ENCODE results near the gene CLDN20. TPM values are rescaled to one million over a fixed set of nuclear protein-coding genes. Genes with fewer than 3 reads are reported as not detected.

Gene CLDN20
- total and polyA plus RNA-seq, 2 experiments from 2014 or later, result 0.56 TPM; not detected in 1

- Histone ChIP-seq H3K4me1 (ENCODE audit: insufficient read depth) (peaks cover 10% of the 10 kb centered on the region), H3K9me3 (ENCODE audit: low read depth) (no peaks in the 10 kb centered on the region), H3K36me3 (replicated peaks; ENCODE audit: insufficient read depth, low read depth) (peaks cover 3% of the 10 kb centered on the region), H3K79me2 (no peaks in the 10 kb centered on the region), H3K27ac (peak overlapping the region; percentile 80), H3K9me2 (replicated peaks; ENCODE audit: insufficient read depth) (no peaks in the 10 kb centered on the region), H3K27me3 (no peaks in the 10 kb centered on the region), H3K4me2 (no peak overlapping the region), H2AFZ (no peak overlapping the region), H3K4me3 (no peak overlapping the region), H4K20me1 (ENCODE audit: insufficient read depth, poor library complexity, severe bottlenecking) (no peaks in the 10 kb centered on the region)
- no peak for TF ChIP-seq CTCF (IDR thresholded peaks at IDR 0.05; ENCODE audit: poor library complexity)
- WGBS (ENCODE audit: low lambda C conversion rate, missing lambda C conversion rate), result 91% methylated on average over 2 of the region's 2 CpGs
- DNase-seq (ENCODE audit: low spot score), result no peak
Observed at GRCh38 chr6:155246825-155247224, 17.0 kb upstream of the CLDN20 start.

GRCh38 chr6:155247618-155248007 lies 16.2 kb upstream of the CLDN20 start:
- no peaks in the 10 kb centered on the region for H3K9me3 ChIP-seq (ENCODE audit: low read depth)
- H3K4me2 ChIP-seq, result peak overlapping the region; percentile 7
- no peak overlapping the region for H2AFZ ChIP-seq
- H3K9me2 ChIP-seq (replicated peaks; ENCODE audit: insufficient read depth), result no peaks in the 10 kb centered on the region
- DNase-seq (ENCODE audit: low spot score), result peak; percentile 58
- H3K4me1 ChIP-seq (ENCODE audit: insufficient read depth), result peaks cover 10% of the 10 kb centered on the region
- no peaks in the 10 kb centered on the region for H3K27me3 ChIP-seq
- no peaks in the 10 kb centered on the region for H4K20me1 ChIP-seq (ENCODE audit: insufficient read depth, poor library complexity, severe bottlenecking)
- H3K36me3 ChIP-seq (replicated peaks; ENCODE audit: insufficient read depth, low read depth), result peaks cover 3% of the 10 kb centered on the region
- H3K4me3 ChIP-seq, result no peak overlapping the region
- H3K27ac ChIP-seq, result peak overlapping the region; percentile 80
- TF ChIP-seq CTCF (IDR thresholded peaks at IDR 0.05; ENCODE audit: poor library complexity), result no peak
- TF ChIP-seq EZH2phosphoT487 (IDR thresholded peaks at IDR 0.05; ENCODE audit: low read depth, severe bottlenecking, unreplicated experiment), result no peak
- no peak for TF ChIP-seq EZH2 (IDR thresholded peaks at IDR 0.05; ENCODE audit: borderline replicate concordance)
- 70% methylated on average over 5 of the region's 5 CpGs for WGBS (ENCODE audit: low lambda C conversion rate, missing lambda C conversion rate)
- no peaks in the 10 kb centered on the region for H3K79me2 ChIP-seq

- Histone ChIP-seq H3K27me3 (no peaks in the 10 kb centered on the region), H3K79me2 (no peaks in the 10 kb centered on the region), H3K4me3 (no peak overlapping the region), H3K9me2 (replicated peaks; ENCODE audit: insufficient read depth) (no peaks in the 10 kb centered on the region), H3K27ac (peak overlapping the region; percentile 80), H3K9me3 (ENCODE audit: low read depth) (no peaks in the 10 kb centered on the region), H3K36me3 (replicated peaks; ENCODE audit: insufficient read depth, low read depth) (peaks cover 3% of the 10 kb centered on the region), H2AFZ (no peak overlapping the region), H3K4me2 (peak overlapping the region; percentile 7), H3K4me1 (ENCODE audit: insufficient read depth) (peaks cover 10% of the 10 kb centered on the region), H4K20me1 (ENCODE audit: insufficient read depth, poor library complexity, severe bottlenecking) (no peaks in the 10 kb centered on the region)
- no peak for TF ChIP-seq EZH2phosphoT487 (IDR thresholded peaks at IDR 0.05; ENCODE audit: low read depth, severe bottlenecking, unreplicated experiment)
- TF ChIP-seq CTCF (IDR thresholded peaks at IDR 0.05; ENCODE audit: poor library complexity), result peak; percentile 77
- 79% methylated on average over 30 of the region's 30 CpGs for WGBS (ENCODE audit: low lambda C conversion rate, missing lambda C conversion rate)
- DNase-seq (ENCODE audit: low spot score), result peak; percentile 82
Observed at GRCh38 chr6:155248008-155249001, 15.5 kb upstream of the CLDN20 start.

All from hepatocyte (in vitro differentiated cells).